GM21447 (cell line): Measurements from ENCODE around the gene MACROD2.

Experiments
- ATAC-seq: cut with Tn5 transposase; IDR thresholded peaks from one replicate; pipeline ENCODE4 v1.9.1; 2021; ENCODE audit not compliant: unreplicated experiment

The MACROD2 gene

GRCh38 chr20:14696937-14697336 is 701.6 kb downstream of the MACROD2 start:
- no peak for ATAC-seq

DNA sequence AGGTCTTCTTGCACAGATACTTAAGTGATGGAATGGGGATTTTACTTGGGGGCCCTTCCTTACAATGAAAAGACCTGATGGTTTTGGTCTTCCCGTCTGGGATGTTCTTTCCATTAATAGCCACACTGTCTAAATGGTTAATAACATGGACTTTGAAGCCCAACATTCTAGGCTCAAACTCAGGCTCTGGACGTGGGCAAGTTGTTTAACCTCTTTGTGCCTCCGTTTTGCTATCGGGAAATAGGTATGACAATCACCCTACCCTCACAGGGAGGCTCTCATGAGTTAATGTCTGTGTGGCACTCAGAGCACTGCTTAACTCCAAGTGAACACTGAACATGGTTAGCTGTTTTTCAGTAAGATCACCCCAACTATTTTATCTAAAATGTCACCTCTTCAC is 702.8 kb downstream of the MACROD2 start:
- ATAC-seq = no peak

- no peak for ATAC-seq
These were observed 703.5 kb downstream of the MACROD2 start for GRCh38 chr20:14698605-14699373.

- ATAC-seq = no peak
These were observed 705.3 kb downstream of the MACROD2 start for GRCh38 chr20:14700639-14700960.

DNA sequence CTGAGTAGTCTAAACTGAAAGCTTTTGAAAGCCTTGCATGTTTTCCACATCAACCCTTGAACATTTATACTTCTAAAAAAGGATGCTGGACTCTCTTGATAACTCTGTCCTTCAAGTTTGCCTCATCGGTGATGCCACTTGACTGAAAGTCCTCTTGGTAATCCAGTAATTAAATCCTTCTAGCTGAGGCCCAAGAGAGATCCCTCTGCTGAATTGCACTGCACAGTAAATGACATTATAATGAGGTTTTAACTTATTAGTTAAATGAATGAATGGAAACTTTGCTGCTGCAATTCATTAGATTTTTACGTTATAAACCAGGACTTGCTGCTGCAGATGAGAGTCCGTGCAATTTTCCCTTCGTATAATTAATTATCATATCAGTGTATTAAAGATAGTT is 706.0 kb downstream of the MACROD2 start:
- no peak for ATAC-seq

GRCh38 chr20:14706555-14706954 is 711.2 kb downstream of the MACROD2 start:
- no peak for ATAC-seq

- no peak for ATAC-seq
These were observed 711.8 kb downstream of the MACROD2 start for GRCh38 chr20:14707026-14707680.

DNA sequence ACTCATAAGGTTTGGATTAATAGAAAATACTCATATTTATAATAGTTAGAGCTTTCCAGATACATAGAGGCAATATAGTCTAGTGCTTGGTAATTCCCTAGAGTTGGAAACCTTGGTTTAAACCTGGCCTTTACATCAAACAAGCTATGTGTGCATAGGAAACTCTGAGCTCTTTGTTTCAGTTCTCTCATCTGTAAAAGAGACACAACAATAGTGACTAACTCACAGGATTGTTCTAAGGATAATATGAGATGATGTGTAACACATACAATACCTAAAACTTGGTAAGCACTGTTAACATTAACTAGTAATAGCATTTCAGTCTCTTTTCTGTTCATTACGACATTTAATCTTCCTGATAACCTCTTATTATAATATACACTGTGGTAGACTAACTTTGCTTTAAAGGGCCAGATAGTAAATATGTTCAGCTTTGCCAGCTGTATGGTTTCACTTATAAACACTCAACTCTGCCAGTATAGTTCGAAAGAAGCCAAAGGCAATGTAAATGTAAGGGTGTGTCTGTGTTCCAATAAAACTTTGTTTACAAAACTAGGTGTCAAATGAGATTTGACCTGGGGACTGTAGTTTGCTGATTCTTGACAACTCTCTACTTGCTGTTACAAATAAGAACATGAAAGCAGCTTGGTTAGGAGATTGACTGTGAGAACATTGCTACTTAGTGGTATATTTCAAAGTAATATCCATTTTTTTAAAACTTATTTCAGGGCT is 712.7 kb downstream of the MACROD2 start:
- ATAC-seq = no peak

DNA sequence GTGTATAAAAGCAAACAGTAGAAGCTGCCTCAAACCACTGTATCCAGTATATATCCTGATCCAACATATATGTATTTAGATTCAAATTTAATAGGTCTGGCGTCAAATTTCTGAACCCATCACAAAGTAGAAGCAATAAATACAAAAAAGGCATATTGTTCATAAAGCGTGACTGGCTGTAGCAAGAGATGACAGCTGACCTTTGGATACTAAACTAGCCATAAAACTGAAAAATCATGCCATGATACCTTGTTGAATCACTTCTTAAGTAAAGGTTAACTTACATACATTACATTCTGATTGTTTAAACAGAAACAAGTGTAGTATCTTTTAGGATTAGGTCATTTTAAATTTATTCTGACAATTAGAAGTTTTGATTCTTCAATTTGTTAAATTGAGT is 714.1 kb downstream of the MACROD2 start:
- no peak for ATAC-seq

GRCh38 chr20:14710951-14711350 is 715.6 kb downstream of the MACROD2 start:
- no peak for ATAC-seq

DNA sequence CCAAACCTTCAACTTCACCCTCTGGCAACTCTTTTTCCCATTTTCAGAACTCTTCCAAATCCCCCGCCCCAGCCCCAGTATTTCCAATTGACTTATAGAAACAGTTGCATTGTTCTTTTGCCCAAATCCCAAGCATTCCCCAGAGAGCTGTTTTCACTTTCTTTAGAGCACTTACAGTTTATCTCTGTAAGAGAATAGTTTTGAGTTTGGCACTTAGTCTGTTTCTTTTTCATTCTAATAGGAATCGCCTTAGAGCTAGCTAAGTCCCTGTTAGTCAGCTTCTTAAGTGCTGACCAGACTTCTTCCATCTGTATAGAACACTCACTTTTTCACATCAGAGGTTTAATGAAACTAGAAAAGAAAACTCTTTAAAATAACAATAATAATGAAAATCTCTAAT is 716.3 kb downstream of the MACROD2 start:
- ATAC-seq = no peak

DNA sequence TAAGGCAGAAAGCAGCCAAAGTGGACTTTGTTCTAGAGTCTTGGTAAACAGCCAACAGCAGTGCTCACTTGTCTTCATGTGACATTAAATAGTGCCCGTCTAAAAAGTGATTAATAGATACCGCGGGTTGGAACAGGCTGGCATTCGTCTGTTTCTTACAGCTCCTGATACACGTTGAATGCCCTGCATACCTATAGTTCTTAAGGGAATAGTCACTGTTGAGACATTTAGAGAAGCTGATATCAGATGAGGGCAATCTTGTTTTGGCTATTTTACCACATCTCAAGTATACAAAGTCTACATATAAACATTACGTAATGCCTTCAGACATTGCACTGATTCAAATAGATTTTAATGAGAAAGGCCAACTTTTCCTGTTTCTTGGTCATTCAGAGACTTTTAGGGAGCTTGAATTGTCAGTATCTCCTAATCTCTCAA is 717.0 kb downstream of the MACROD2 start:
- no peak for ATAC-seq

DNA sequence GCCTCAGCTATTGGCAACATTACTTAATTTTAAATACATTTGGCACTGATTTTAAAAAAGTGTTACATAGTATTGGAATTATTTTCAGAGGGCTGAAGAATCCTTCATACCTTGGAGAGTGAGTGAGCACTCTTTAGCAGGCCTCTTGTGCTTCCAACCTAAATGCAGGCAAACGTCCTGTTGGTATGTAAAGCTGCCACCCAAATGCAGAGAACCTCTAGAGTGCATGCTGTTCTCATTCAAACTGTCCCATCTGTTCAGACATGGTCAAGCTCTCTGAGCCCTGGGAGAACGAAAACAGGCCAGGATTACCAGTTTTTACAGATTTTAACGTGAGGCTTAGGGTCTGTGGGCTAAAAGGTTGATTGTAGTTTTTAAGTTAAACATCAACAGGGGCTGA is 720.1 kb downstream of the MACROD2 start:
- no peak for ATAC-seq

- ATAC-seq = no peak
These were observed 721.1 kb downstream of the MACROD2 start for GRCh38 chr20:14716351-14716801.

GRCh38 chr20:14717134-14717999 is 722.1 kb downstream of the MACROD2 start:
- peak; percentile 79 for ATAC-seq

DNA sequence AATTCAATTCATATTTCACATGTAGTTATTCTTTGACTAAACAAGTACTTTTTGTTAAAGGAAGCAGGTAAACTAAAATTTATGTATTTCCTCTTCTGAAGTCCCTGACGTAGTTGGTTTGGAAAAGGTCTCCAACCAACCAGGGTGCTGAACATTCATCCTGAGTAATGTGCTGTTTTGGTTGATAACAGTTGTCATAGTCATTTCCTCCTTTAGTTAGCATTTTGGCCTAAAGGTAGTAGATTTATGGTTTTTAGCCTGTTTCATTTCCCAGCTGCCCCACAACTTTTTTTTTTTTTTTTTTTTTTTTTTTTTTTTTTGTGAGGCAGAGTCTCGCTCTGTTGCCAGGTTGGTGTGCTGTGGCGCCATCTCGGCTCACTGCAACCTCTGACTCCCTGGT is 724.9 kb downstream of the MACROD2 start:
- ATAC-seq = no peak

DNA sequence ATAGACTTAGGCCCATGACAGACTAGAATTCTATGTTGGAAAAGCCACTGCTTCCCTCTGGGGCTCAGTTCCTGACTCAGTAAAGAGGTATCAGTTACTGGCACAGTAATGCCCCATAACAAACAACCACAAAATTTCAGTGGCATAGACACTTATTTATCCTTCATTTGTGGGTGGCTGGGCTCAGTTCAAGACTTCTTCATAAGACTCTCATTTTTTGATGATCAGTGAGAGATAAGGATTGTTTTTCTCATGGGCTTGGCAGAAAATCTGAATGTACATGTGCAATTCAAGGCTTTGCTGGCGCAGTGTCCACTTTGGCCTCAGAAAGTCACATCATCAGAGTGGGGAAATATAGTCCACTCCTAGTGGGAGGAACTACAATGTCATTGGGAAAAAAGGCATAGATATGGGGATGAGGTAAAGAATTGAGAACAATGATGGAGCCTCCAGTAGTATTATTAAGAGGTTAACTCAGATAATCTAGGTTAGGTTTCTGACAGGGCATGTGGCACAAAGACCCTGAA is 726.7 kb downstream of the MACROD2 start:
- no peak for ATAC-seq

GRCh38 chr20:14723614-14724013 is 728.3 kb downstream of the MACROD2 start:
- ATAC-seq = no peak

DNA sequence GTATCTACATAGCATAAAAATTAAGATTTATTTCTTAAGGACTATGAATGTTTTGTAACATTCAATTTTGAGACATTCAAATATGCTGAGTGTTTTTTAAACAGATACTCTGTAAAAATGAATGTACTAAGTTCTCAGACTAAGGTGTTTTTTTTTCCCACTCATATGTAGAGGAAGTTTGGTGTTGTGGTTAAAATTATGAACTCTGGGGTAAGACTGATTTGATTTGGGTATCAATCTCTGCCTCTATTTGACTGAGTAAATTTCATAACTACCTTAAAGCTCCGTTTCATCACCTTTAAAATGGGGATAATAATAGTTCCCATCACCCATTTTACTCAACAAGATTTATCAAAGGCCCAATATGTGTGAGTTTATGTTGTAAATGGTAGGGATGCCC is 728.7 kb downstream of the MACROD2 start:
- no peak for ATAC-seq

DNA sequence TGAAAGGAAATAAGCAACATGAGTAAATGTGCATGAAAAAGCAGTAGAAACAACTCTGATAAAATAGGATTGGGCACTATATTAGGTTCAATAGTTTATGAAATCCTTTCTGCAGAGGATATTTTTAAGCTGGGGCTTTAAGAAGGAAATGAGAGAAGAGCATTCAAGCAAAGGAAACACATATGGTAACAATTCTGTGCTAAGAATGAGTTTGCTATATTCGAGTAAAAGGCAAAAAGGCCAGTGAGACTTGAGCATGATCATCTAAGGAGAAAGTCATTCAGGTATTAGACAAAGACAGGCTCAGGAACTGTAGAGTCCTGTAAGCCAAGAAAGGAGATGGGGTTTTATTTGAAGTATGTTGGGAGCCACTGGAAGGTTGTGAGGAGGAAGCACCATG is 729.2 kb downstream of the MACROD2 start:
- no peak for ATAC-seq

DNA sequence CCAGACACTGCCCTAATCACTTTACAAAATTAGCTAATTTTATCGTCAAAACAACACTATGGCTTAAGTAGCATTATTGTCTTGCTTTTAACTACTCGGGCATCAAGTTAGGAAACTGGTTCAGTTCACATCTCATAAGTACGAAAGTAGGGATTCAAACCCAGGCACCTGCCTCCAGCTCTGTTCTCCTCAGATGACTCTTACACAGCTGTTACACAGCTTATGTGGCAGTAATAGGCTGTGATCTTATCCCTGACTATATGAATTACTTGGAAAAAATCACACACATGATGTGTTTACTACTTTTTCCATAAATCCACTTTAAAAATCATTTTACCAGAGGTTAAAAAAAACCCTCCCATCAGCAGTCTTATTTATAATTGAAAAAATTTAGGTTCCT is 731.3 kb downstream of the MACROD2 start:
- ATAC-seq = no peak
